Erythroblast (primary cell): ENCODE measurements around the gene SPTBN1.

Experiments
- GATA1 ChIP-seq: IDR thresholded peaks from 2 replicates; pipeline ENCODE4 v1.6.1; 2011; ENCODE audit warnings: low read depth, mild to moderate bottlenecking, control low read depth, low read length, moderate library complexity
- POLR2A ChIP-seq: IDR thresholded peaks from 2 replicates; pipeline ENCODE4 v1.6.1; 2011; ENCODE audit warnings: mild to moderate bottlenecking, low read length

DNA sequence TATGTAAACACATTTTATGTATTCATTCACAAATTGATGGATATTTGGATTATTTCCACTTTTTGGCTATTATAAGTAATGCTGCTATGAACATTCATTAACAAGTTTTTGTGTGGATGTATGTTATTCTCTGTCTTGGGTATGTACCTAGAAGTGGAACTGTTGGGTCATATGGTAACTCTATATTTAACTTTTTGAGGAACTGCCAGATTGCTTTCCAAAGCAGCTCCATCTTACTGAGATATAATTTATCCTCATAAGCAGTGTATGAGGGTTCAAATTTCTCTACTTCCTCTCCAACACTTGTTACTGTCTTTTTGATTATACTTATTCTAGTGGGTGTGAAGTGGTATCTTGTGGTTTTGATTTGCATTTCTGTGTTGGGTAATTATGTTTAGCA lies 260.2 kb downstream of the SPTBN1 start:
- TF ChIP-seq POLR2A: no peak
- TF ChIP-seq GATA1: no peak
